ENCODE measurements around the gene RASGRP4.

DNA sequence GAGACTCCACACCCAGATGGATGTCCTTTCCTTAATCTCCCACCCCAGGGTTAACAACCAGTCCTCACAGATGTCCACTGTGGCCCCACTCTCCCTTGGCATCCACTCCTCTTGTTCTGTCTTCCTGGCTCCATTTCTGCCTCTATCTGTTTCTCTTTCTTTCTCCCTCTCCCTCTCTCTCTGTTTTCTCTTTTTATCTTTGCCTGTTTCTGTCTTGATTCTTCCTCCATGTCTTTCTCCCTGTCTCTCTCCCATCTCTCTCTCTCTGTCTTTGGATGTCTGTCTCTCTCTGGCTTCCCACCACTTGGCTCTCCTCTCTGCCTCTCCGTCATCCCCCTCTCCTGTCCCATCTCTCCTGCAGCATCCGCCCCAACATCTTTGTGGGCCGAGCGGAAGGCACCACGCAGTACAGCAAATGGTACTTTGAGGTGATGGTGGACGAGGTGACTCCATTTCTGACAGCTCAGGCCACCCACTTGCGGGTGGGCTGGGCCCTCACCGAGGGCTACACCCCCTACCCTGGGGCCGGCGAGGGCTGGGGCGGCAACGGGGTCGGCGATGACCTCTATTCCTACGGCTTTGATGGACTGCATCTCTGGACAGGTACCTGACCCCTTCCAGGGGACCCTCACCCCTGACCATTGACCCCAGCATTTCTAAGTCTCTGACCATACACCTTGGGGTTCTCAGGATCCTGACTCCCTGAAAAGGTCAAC, 31.8 kb upstream of the RASGRP4 start:
- no peak for TF ChIP-seq CTCF (conservative IDR thresholded peaks at IDR 0.05 in 1 of 2, IDR thresholded peaks at IDR 0.05 in 1 of 2; ENCODE audit: low read depth in 1 of 2, low read length in 2 of 2)
- no peak for TF ChIP-seq EZH2 (IDR thresholded peaks at IDR 0.05; ENCODE audit: low read length, missing control alignments)
